ENCODE results near the gene KLHL25. TPM values are rescaled to one million over a fixed set of nuclear protein-coding genes. Genes with fewer than 3 reads are reported as not detected.

The KLHL25 gene
- polyA plus RNA-seq, 3 donors from 2014 or later: 1.2 to 2.6 TPM; not detected in 1

DNA sequence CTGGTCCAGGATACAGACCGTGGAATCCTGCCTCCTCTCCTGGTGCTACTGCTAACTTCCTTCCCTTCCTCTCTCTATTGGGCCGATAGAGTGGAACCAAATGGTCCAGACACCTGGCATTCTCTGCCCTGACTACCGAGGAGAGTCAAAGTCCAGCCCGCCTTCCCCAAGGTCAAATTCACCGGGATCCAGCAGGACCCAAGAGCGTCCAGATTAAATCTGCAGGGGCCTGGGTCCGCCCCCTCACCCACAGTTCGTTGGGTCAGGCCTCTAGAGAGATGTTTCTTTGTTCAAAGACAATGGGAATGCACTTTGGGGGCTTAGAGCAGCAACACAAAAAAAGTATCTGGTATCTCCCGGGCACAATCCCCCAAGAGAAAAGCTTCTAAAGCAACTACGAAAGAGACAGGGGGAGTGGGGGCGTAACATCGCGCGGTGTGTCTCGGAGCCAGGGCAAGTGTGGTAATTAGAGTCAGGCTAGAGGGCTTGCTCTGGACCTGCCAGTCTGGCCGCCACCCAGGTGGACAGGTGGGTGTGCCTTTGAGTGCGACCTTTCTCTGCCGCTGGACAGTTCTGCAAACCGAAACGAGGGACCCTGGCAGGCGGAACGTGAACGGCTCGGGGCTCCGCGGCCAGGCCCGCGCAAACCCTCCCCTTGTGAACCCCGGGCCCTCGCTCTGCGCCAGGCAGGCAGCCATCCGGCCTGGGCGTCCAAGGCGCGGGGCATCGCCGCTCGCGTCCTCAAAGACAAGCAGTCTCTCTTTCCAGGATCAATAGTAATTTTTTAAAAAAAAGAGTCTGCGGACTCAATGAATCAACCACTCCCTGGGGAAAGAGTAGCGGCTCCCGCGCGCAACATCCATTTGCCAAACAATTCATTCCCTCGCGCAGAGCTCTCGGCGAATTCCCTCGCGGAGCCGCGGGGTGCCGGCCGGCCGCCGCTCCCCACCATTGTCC is 806 bp downstream of the KLHL25 start:
- DNase-seq: peak; percentile 29 to 40 (median 35)
- H3K36me3 Mint-ChIP-seq: peaks cover 0 to 4% (median 0%) of the 10 kb centered on the region in 3 donors
- peaks cover 5 to 11% (median 5%) of the 10 kb centered on the region in 3 donors for H3K27me3 Mint-ChIP-seq (ENCODE audit: low read depth in 3 of 3)
- peak overlapping the region; percentile 88 to 93 (median 91) for H3K4me3 Mint-ChIP-seq
- H3K9me3 Mint-ChIP-seq: no peaks in the 10 kb centered on the region
- H3K4me1 Mint-ChIP-seq: peaks cover 21 to 33% of the 10 kb centered on the region in 2 donors
- H3K27ac Mint-ChIP-seq: peak overlapping the region; percentile 64 to 87 (median 81)

DNA sequence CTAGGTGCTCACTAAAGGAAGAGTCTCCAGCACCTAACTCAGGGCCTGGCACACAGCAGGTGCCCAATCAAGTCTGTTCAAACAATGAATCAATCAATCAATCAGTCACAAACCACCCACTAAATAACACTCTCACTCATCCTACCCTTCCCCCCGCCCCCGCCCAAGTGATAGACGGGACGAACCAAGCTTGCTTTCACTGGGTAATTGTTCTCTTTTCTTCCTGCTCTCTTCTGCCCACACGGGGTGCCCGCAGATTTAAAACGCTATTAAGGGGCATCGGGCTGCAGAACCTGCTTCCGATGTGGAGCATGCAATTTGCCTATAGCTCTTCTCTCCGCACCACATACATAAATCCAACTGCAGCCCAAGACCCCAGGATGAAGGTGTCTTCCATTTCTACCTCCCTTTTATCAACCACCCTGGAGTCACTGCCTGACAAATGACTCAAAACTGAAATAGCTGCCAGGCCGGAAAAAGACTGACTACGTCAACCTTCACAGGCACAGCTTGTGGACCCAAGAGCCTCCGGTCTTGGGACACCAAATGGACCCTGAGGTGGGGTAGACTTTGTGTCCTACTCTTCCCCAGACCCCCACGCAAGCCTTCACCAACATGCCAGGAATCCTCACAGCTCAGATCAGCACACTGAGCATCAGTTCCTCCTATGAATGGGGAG is 1.7 kb downstream of the KLHL25 start:
- Mint-ChIP-seq H3K4me1 (peaks cover 24 to 33% of the 10 kb centered on the region in 2 donors), H3K36me3 (peaks cover 0 to 4% (median 0%) of the 10 kb centered on the region in 3 donors), H3K27ac (peak overlapping the region in 2 of 6 donors; percentile 55 to 79), H3K9me3 (no peaks in the 10 kb centered on the region), H3K4me3 (peak overlapping the region; percentile 88 to 93 (median 91)), H3K27me3 (ENCODE audit: low read depth in 3 of 3) (peaks cover 3 to 11% (median 5%) of the 10 kb centered on the region in 3 donors)
- DNase-seq: no peak

DNA sequence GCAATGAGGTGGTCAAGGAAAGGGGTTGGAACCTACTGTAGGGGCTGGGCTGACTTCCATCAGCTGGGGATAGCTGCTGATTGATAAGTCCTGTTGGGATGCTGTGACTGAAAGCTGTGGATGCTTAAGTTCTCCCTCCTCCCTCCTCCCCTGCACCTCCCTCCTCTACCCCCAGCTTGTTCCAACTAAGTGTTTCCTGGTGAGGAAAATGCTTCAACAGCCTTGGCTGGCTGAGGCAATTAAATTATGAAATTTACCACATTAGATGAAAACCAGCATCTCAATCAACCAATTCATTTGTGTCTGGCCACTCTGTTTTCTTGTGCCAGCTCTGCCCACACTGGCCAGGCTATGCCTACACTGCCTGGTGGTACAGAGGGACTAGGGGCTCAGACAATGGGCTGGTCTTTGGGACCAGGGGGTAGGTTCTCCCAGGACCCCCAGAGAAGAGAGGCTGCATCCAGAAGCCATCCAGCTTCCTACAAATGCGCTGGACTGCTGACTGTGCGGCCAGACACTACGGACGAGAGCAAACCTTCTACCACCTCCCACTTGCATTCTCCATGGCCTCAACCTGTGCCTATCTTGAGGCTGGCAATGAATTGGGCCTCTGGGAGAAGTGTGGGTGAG is 2.5 kb downstream of the KLHL25 start:
- H3K36me3 Mint-ChIP-seq: peaks cover 0 to 4% (median 0%) of the 10 kb centered on the region in 3 donors
- H3K27ac Mint-ChIP-seq: no peak overlapping the region
- H3K4me1 Mint-ChIP-seq: peaks cover 28 to 39% of the 10 kb centered on the region in 2 donors
- peak overlapping the region in 3 of 5 donors; percentile 2 to 91 (median 15) for H3K4me3 Mint-ChIP-seq
- H3K27me3 Mint-ChIP-seq (ENCODE audit: low read depth in 3 of 3): peaks cover 3 to 11% (median 5%) of the 10 kb centered on the region in 3 donors
- DNase-seq: no peak
- H3K9me3 Mint-ChIP-seq: no peaks in the 10 kb centered on the region

DNA sequence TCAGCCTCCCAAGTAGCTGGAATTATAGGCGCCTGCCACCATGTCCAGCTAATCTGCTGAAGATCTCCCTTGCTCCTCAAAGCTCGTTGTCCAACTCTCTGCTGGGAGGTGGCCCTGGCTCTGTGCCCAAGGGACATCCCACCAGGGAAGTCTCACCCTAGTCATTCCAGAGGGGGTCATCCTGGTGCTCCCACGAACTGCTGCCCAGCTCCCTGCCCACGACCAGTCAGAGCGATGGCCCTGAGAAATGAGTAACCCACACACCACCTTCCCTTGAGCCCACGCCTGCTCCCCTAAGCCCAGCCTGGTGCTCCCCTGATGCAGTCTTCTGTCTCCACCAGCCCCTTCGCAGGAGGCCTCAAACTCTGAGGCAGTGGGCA is 5.2 kb downstream of the KLHL25 start:
- H3K27me3 Mint-ChIP-seq (ENCODE audit: low read depth in 3 of 3): peaks cover 0 to 9% (median 2%) of the 10 kb centered on the region in 3 donors

DNA sequence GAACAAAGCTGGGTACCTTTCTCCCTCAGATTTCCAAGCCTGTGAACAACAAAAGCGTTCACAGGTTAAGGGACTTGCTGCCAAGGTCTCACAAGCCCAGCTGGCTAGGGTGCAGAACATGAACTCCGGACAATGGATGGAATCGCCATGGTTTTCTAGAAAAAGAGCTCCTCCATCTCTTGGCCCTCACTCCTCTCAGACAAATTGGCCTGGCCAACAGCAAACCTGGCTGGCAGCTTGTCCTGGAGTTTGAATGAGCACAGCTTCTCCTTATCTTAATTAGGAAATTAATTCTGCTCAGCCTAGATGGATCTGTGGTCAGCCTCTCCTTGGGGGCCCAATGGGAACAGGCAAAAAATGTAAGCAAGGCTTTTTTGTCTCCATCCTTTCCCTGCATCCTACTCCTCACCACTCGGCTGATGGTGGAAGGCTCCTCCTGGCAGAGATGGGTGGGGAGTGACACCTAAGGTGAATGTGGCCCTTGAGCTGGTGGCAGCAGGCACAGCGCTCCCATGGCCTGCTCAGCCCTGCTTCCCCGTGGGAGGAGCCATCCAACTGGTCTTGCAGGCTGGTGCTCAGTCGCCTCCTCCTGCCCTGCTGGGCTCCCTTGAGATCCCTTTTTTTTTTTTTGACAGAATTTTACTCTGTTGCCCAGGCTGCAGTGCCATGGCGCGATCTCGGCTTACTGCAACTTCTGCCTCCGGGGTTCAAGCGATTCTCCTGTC is 5.8 kb downstream of the KLHL25 start:
- H3K4me3 Mint-ChIP-seq: no peak overlapping the region
- DNase-seq: no peak

More for the DNA sequence above, 5.2 kb downstream of the KLHL25 start:
- Mint-ChIP-seq H3K9me3 (no peaks in the 10 kb centered on the region), H3K36me3 (peaks cover 0 to 4% (median 0%) of the 10 kb centered on the region in 3 donors), H3K27ac (no peak overlapping the region), H3K4me1 (peaks cover 44 to 49% of the 10 kb centered on the region in 2 donors), H3K4me3 (no peak overlapping the region)
- no peak for DNase-seq

DNA sequence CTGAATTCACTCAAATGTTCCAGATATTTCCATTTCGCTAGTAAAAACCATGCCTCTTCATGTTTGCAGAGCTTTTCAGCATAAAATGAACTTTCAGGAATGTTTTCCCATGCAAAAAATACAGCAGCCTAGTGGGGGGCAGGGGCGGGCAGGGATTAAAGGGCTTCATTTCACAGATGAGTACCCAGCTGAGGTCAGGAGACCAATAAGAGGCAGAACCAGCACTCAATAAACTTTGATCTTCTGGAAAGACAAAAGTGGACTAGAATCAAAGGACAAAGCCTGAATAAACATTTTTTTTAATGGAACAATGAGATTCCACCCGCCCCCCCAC is 8.0 kb downstream of the KLHL25 start:
- Mint-ChIP-seq H3K27ac (peak overlapping the region in 2 of 6 donors; percentile 72 to 91), H3K4me1 (peaks cover 39 to 41% of the 10 kb centered on the region in 2 donors), H3K36me3 (peaks cover 0 to 4% (median 0%) of the 10 kb centered on the region in 3 donors), H3K27me3 (ENCODE audit: low read depth in 3 of 3) (peaks cover 0 to 5% (median 0%) of the 10 kb centered on the region in 3 donors), H3K4me3 (no peak overlapping the region), H3K9me3 (no peaks in the 10 kb centered on the region)
- DNase-seq: no peak

More for the DNA sequence above, 5.8 kb downstream of the KLHL25 start:
- no peaks in the 10 kb centered on the region for H3K9me3 Mint-ChIP-seq
- peaks cover 0 to 7% (median 2%) of the 10 kb centered on the region in 3 donors for H3K27me3 Mint-ChIP-seq (ENCODE audit: low read depth in 3 of 3)
- H3K27ac Mint-ChIP-seq: no peak overlapping the region
- H3K36me3 Mint-ChIP-seq: peaks cover 0 to 4% (median 0%) of the 10 kb centered on the region in 3 donors
- H3K4me1 Mint-ChIP-seq: peaks cover 48 to 53% of the 10 kb centered on the region in 2 donors

DNA sequence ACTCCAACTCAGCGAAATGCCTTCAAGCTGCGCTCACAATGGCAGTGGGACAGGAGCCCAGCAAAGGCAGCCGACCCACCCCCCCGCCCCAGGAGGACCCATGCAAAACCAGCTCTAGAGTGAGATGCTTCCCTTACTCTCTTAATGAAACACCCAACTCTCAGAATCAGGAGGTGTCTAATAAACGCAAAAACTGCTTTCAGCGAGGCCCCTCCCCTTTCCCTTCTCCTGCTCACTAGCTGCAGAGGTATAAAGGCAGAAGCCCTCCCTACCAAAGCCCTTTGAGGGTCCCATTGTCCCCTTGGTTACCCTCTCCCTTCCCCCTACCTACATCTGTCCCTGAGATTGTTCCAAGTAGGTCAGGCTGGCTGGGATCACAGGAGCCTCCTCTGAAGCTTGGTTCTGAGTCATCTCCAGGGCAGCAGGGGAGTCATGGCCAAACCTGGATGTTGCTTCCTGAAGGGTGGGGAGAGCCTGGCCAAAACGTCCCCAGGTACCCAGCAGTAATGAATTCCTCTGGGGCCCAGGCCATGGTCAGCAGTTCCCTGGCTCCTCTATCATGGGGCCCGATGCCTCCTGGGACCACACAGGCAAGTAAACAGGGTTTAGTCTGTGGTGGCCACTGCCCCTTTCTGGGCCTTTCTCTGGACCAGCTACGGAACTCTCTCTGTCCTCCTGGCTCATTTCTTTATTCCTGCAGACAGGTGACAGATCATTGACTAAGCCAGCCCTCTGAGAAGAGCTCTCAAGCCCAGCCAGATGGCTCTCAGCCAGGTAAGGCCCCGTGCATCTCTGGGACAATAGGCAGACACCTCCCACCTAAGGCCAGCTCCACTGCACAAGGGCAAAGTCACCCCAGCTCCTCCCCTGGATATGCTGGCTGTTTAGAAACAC is 8.6 kb downstream of the KLHL25 start:
- Mint-ChIP-seq H3K4me3 (peak overlapping the region in 4 of 5 donors; percentile 75 to 88 (median 84)), H3K27me3 (ENCODE audit: low read depth in 3 of 3) (peaks cover 0 to 5% (median 0%) of the 10 kb centered on the region in 3 donors), H3K4me1 (peaks cover 39 to 41% of the 10 kb centered on the region in 2 donors), H3K27ac (peak overlapping the region; percentile 40 to 96 (median 86)), H3K9me3 (no peaks in the 10 kb centered on the region), H3K36me3 (peaks cover 0 to 4% (median 0%) of the 10 kb centered on the region in 3 donors)
- DNase-seq: no peak

DNA sequence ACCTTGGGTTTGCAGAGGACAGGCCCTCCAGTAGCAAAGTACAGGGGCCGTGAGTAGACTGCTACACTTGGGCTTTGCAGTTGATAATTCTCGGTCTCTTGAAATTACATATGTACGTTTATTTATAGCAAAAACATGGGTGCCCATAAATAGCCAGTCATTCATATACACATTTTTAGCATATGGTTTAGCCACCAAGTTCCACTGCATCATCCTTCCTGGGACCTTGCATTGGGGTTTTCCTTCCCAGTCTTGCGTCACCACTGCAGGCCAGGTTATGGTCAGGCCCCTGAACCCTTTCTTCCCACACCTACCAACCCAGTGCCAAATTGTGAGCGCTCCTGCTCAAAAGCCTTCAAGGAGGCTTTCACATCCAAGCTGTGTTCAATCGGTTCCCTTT is 12.7 kb downstream of the KLHL25 start:
- H3K27me3 Mint-ChIP-seq (ENCODE audit: low read depth in 3 of 3): peaks cover 0 to 7% (median 0%) of the 10 kb centered on the region in 3 donors

DNA sequence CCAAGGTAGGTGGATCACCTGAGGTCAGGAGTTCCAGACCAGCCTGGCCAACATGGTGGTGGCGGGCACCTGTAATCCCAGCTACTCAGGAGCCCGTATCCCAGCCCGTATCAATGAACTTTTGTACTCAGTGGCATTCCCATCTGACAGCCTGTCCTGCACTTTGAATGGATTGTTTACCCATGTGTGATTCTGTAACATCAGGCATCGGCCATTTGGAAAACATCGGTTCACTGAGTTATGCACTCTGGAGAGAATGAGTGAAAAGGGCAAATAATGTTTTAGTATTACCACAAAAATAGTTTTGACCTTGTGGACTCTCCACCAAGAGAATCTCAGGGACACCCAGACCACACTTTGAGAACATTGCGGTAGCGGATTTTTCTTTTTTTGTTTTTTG is 13.6 kb downstream of the KLHL25 start:
- Mint-ChIP-seq H3K4me1 (peaks cover 31 to 34% of the 10 kb centered on the region in 2 donors), H3K27me3 (ENCODE audit: low read depth in 3 of 3) (peaks cover 0 to 7% (median 0%) of the 10 kb centered on the region in 3 donors), H3K36me3 (no peaks in the 10 kb centered on the region), H3K27ac (no peak overlapping the region), H3K9me3 (no peaks in the 10 kb centered on the region), H3K4me3 (no peak overlapping the region)
- DNase-seq: no peak

More for the DNA sequence above, 12.7 kb downstream of the KLHL25 start:
- Mint-ChIP-seq H3K4me3 (no peak overlapping the region), H3K4me1 (peaks cover 36 to 39% of the 10 kb centered on the region in 2 donors), H3K36me3 (no peaks in the 10 kb centered on the region), H3K9me3 (no peaks in the 10 kb centered on the region), H3K27ac (no peak overlapping the region)
- DNase-seq: no peak

DNA sequence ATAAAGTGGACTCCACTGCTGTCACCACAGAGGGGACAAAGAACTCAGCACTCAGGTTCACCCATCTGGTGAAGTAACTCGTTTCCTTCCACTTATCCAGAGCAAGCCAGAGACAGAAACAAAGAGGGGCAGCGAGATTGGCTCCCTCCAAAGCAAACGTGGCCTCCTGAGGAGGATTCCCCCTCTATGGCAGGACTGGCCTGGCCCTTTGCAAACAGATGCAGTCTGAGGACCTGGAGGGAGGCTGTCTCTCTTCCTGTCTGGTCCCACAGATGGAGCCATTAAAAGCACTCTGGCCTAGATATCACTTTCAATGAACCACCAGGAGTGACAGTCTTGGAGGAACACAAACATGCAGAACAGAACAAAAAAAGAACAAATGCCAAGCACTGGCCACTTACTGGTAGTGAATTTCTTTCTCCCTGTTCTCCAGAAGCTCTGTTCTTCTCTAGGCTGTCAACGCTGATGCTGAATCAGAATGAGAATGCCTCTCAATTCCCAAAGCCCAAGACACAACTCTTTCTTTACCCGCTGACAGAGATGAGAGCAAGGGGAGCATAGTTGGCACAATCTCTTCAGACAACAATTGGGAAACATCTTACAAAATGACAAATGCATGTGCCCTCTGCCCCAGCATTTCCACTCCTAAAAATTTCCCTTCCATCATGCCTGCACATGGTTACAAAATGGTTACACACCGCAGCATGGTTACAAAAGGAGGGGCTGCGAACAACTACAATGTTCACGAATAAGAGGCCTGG is 14.3 kb downstream of the KLHL25 start:
- no peaks in the 10 kb centered on the region for H3K9me3 Mint-ChIP-seq
- peaks cover 0 to 7% (median 0%) of the 10 kb centered on the region in 3 donors for H3K27me3 Mint-ChIP-seq (ENCODE audit: low read depth in 3 of 3)
- H3K4me3 Mint-ChIP-seq: no peak overlapping the region
- no peak for DNase-seq
- H3K27ac Mint-ChIP-seq: no peak overlapping the region
- H3K36me3 Mint-ChIP-seq: no peaks in the 10 kb centered on the region
- H3K4me1 Mint-ChIP-seq: peaks cover 24 to 27% of the 10 kb centered on the region in 2 donors

DNA sequence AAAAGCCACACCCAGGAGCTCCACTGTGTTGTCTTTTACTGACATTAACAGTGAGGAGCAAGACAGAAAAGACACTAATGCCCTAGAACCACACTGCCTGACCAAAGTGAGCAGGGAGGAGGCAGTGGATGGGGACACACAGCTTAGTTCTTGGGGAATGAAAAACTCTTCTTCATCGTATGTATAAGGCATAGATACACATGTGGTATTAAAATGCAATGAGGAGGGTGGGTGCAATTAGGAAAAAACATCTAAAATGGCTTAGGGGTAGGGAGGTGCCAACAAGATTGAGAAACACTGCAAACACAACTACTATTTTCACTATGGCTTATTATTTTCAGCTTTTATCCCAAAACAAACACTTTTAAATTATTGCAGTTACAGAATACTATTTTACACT is 15.5 kb downstream of the KLHL25 start:
- H3K9me3 Mint-ChIP-seq: no peaks in the 10 kb centered on the region
- peaks cover 0 to 3% (median 0%) of the 10 kb centered on the region in 3 donors for H3K27me3 Mint-ChIP-seq (ENCODE audit: low read depth in 3 of 3)
- H3K36me3 Mint-ChIP-seq: no peaks in the 10 kb centered on the region
- no peak for DNase-seq
- H3K4me3 Mint-ChIP-seq: no peak overlapping the region
- peak overlapping the region in 1 of 6 donors; percentile 75 for H3K27ac Mint-ChIP-seq
- H3K4me1 Mint-ChIP-seq: peaks cover 13 to 15% of the 10 kb centered on the region in 2 donors
